Measurements from ENCODE around the gene ATP6V0E2.

- TF ChIP-seq CTCF (IDR thresholded peaks at IDR 0.05 in 2 of 3, conservative IDR thresholded peaks at IDR 0.05 in 1 of 3; ENCODE audit: borderline replicate concordance in 1 of 3, insufficient read depth in 1 of 3, low read depth in 2 of 3, low read length in 2 of 3) (no peak), ZNF274 (IDR thresholded peaks at IDR 0.05; ENCODE audit: low read depth, low read length) (no peak), MAX (IDR thresholded peaks at IDR 0.05) (no peak), EZH2 (IDR thresholded peaks at IDR 0.05) (no peak), CEBPB (IDR thresholded peaks at IDR 0.05; ENCODE audit: low read depth) (no peak), POLR2AphosphoS5 (IDR thresholded peaks at IDR 0.05; ENCODE audit: low read depth, low read length) (no peak), ELF1 (IDR thresholded peaks at IDR 0.05; ENCODE audit: borderline replicate concordance, low read depth) (no peak), POLR2A (IDR thresholded peaks at IDR 0.05; ENCODE audit: borderline replicate concordance, extremely low read depth, insufficient read depth, insufficient read length) (no peak), YY1 (IDR thresholded peaks at IDR 0.05; ENCODE audit: extremely low read depth, insufficient replicate concordance, low read depth, low read length) (no peak), CBX3 (IDR thresholded peaks at IDR 0.05; ENCODE audit: low read depth) (no peak), ZFX (IDR thresholded peaks at IDR 0.05) (no peak), REST (IDR thresholded peaks at IDR 0.05; ENCODE audit: low read depth) (no peak)
These were observed 13.9 kb upstream of the ATP6V0E2 start for GRCh38 chr7:149859876-149860275.
